RWPE1 (cell line): Measurements from ENCODE around the gene S1PR2.

ENCODE experiments used
- CTCF ChIA-PET: fragments of 350-600 bp; sonication (Branson Sonifier 250); formaldehyde crosslinking; extraction: SDS; loops from one replicate; lab custom pipeline; 2021; lab: Yijun Ruan, JAX
- POLR2A ChIA-PET: fragments of 400-600 bp; formaldehyde crosslinking; extraction: SDS; loops from one replicate; lab custom pipeline; 2020; ENCODE audit warnings: antibody characterized with exemption; ENCODE audit not compliant: low non-redundant PET; lab: Yijun Ruan, JAX
- DNase-seq: peaks from one replicate; pipeline ENCODE4 v3.0.0; 2012; ENCODE audit warnings: low spot score
- H3K27ac ChIP-seq: fragments of 450-650 bp; 2 replicates; pipeline ENCODE4 v1.5.1; 2017
- TF ChIP-seq, protein P1 (sequence below): fragments of 450-650 bp; conservative IDR thresholded peaks from 2 replicates; pipeline ENCODE4 v1.5.1; 2017; ENCODE audit warnings: low read depth, mild to moderate bottlenecking

Gene S1PR2

DNA sequence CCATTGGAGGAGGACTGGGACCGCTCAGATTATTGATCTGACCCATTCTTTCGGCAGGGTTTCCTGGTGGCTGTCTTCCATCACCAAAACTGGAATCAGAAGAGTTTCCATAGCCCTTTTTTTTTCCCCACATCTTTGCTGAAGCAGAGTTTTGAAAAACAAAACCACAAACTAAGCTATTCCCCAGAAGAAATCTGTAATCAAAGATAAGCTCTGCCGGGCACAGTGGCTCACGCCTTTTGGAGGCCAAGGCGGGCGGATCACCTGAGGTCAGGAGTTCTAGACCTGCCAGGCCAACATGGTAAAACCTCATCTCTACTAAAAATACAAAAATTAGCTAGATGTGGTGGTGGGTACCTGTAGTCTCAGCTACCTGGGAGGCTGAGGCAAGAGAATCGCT is 35.6 kb upstream of the S1PR2 start:
- no peak overlapping the region for H3K27ac ChIP-seq
- TF ChIP-seq, protein P1, sequence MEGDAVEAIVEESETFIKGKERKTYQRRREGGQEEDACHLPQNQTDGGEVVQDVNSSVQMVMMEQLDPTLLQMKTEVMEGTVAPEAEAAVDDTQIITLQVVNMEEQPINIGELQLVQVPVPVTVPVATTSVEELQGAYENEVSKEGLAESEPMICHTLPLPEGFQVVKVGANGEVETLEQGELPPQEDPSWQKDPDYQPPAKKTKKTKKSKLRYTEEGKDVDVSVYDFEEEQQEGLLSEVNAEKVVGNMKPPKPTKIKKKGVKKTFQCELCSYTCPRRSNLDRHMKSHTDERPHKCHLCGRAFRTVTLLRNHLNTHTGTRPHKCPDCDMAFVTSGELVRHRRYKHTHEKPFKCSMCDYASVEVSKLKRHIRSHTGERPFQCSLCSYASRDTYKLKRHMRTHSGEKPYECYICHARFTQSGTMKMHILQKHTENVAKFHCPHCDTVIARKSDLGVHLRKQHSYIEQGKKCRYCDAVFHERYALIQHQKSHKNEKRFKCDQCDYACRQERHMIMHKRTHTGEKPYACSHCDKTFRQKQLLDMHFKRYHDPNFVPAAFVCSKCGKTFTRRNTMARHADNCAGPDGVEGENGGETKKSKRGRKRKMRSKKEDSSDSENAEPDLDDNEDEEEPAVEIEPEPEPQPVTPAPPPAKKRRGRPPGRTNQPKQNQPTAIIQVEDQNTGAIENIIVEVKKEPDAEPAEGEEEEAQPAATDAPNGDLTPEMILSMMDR = no peak
- POLR2A ChIA-PET = no interaction called here
- no peak for DNase-seq
- CTCF ChIA-PET = interaction anchor here (0.6 to 1.1 kb wide), 3 partner anchors 40 to 140 kb away, joined by 3 to 4 read pairs (median 4); no protein-coding TSS in a partner anchor

DNA sequence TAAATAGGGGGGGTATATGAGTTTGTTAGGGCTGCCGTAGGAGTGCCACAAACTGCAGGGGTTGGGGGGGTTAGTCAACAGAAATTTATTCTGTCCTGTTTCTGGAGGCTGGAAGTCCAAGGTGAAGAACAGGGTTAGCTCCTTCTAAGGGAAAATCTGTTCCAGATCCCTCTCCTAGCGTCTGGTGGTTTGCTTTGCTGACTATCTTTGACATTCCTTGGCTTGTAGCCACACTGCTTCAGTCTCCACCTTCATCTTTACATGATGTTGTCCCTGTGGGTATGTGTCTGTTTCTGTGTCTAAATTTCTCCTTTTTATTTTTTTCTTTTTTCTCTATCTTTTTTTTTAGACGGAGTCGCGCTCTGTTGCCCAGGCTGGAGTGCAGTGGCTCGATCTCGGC is 31.6 kb upstream of the S1PR2 start:
- TF ChIP-seq, protein P1 = no peak
- CTCF ChIA-PET = interaction anchor here (0.6 to 0.9 kb wide), 3 partner anchors 13 to 105 kb away, joined by 3 read pairs; no protein-coding TSS in a partner anchor
- H3K27ac ChIP-seq = no peak overlapping the region
- DNase-seq = no peak
- POLR2A ChIA-PET = no interaction called here

DNA sequence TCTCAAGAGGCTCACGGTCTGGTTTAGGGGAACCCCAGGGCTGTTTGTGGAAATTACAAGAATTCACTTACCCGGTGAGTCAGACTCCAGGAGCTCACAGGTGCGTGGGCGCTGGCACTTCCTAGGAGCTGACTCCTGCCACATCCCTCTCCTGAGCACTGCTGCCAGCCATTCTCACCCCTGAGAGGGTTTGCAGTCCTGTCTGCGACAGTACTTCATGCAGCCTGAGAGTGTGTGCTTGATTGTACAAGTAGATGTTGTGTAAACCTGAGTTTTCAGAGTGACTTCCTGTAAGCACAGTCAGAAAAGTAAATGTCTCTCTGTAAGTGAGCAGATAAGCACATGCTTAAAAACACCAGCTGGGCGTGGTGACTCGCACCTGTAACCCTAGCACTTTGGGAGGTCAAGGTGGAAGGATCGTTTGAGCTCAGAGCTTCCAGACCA is 29.0 kb upstream of the S1PR2 start:
- H3K27ac ChIP-seq = peak overlapping the region; percentile 44
- CTCF ChIA-PET = interaction anchor here (0.6 to 5.0 kb wide), 4 partner anchors 11 to 131 kb away, joined by 3 to 36 read pairs (median 29); partner anchors contain the start of gene ICAM1
- TF ChIP-seq, protein P1 = no peak
- POLR2A ChIA-PET = interaction anchor here (0.5 to 0.7 kb wide), 2 partner anchors 73 to 120 kb away, joined by 3 to 10 read pairs; partner anchors contain the start of gene TYK2
- peak; percentile 76 for DNase-seq

DNA sequence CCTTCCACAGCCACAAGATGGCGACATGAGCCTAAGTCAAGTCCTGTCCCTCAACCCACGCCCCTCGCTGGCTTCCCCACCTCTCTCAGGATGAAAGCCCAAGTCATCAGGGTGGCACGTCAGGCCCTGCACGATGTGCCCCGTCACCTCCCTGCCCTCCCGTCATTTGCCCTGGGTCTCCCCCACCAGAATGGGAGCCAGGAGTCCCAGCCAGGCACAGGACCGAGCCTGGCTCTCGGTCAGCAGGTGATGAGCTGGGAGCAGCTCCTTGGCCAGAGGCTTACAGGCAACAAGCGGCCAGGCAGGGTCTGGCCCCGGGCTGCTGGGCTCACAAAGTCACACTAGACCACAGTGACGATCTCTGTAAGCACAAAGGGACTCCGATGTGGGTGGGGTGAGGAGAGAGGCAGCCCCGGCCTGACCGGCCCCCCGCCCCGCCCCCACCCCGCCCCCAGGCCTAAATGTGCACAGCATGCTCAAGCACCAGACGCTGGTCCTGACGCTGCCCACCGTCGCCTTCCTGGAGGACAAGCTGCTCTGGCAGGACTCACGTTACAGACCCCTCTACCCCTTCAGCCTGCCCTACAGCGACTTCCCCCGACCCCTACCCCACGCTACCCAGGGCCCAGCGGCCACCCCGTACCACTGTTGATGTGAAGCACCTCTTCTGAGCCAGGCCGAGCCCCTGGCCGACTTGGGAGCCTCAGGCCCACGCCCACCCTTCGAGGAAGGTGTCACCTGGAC is 28.2 kb upstream of the S1PR2 start:
- TF ChIP-seq, protein P1 = peak; percentile 79
- peak overlapping the region; percentile 44 for H3K27ac ChIP-seq
- CTCF ChIA-PET = interaction anchor here (0.5 to 5.0 kb wide), 32 partner anchors 9 to 907 kb away, joined by 3 to 36 read pairs (median 4); partner anchors contain the start of genes FDX2, ICAM1, ICAM4 and ICAM5
- POLR2A ChIA-PET = interaction anchor here (0.6 kb wide), 2 partner anchors 135 to 141 kb away, joined by 3 to 8 read pairs; no protein-coding TSS in a partner anchor
- DNase-seq = peak; percentile 66

DNA sequence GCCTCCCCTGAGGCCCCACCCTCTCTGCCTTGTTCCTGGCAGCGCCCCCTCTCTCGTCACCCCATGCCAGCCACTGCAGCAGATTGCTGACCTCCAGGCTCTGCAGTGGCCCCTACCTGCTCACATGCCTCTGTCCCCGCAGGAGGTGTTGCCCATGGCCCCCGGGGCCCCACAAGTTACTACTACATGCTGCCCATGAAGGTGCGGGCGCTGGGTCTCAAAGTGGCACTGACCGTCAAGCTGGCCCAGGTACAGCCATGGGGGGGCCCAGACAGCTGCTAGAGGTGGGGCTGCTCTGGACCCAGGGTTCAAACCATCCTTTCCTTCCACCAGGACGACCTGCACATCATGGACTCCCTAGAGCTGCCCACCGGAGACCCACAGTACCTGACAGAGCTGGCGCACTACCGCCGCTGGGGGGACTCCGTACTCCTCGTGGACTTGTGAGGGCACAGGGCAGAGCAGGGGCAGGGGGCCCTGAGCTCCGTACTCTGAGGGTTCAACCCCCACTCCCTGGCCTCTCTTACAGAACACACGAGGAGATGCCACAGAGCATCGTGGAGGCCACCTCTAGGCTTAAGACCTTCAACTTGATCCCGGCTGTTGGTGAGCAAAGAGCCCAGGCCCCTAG is 27.1 kb upstream of the S1PR2 start:
- DNase-seq = no peak
- ChIA-PET CTCF (interaction anchor here (0.6 to 5.0 kb wide), 25 partner anchors 8 to 327 kb away, joined by 3 to 36 read pairs (median 4); partner anchors contain the start of genes FDX2, ICAM1, ICAM4 and ICAM5), POLR2A (interaction anchor here (0.6 kb wide), 1 partner anchor 142 kb away, joined by 3 read pairs; no protein-coding TSS in a partner anchor)
- H3K27ac ChIP-seq = peak overlapping the region; percentile 23; the same call in 1 of the 2 replicates
- TF ChIP-seq, protein P1 = no peak
